ENCODE measurements around the gene GMDS. TPM values are rescaled to one million over a fixed set of nuclear protein-coding genes. Genes with fewer than 3 reads are reported as not detected.

GMDS gene
- total and polyA plus RNA-seq, 2 of the 13 experiments (the other 11 are each of a cell fraction or from before 2014, with no cell fraction given): 64.4 to 112 TPM

GRCh38 chr6:2249126-2249525 lies 3.7 kb upstream of the GMDS start:
- peaks cover 5% of the 10 kb centered on the region; the same call in 1 of the 2 replicates for H3K9me3 ChIP-seq (ENCODE audit: low read length)
- no peak overlapping the region for H3K9ac ChIP-seq (ENCODE audit: insufficient read depth, low read depth, low read length)
- H3K36me3 ChIP-seq (replicated peaks in 1 of 2; ENCODE audit: control insufficient read depth in 1 of 2, insufficient read depth in 2 of 2, low read length in 2 of 2): peaks cover 9 to 34% of the 10 kb centered on the region in 2 experiments
- no peak overlapping the region for H3K4me3 ChIP-seq (replicated peaks in 1 of 3; ENCODE audit: insufficient read depth in 1 of 3, low read depth in 2 of 3, low read length in 3 of 3)
- CTCF ChIA-PET (ENCODE audit: low intra/inter-chr PET ratio, low total read pairs): no interaction called here
- no peak overlapping the region for H2AFZ ChIP-seq (ENCODE audit: low read length)
- peaks cover 30% of the 10 kb centered on the region for H3K79me2 ChIP-seq (ENCODE audit: insufficient read depth, low read length)
- H4K20me1 ChIP-seq (ENCODE audit: insufficient read depth, low read length): no peaks in the 10 kb centered on the region
- no peak for FAIRE-seq
- in situ Hi-C loops (cut with HindIII; ENCODE audit: extremely low pct_ligation_motif_present, low pct_unique_long_range_greater_than_20kb): no loop called here
- 97% methylated on average over 7 of the region's 7 CpGs for WGBS (ENCODE audit: low lambda C conversion rate)
- TF ChIP-seq ZNF503 (CRISPR knock-in tag; IDR thresholded peaks at IDR 0.05): no peak
- TF ChIP-seq POGZ (CRISPR knock-in tag; IDR thresholded peaks at IDR 0.05): no peak
- no peak for TF ChIP-seq ZBTB34 (CRISPR knock-in tag; IDR thresholded peaks at IDR 0.05)
- TF ChIP-seq KLF6 (CRISPR knock-in tag; IDR thresholded peaks at IDR 0.05): no peak
- no peak for TF ChIP-seq THYN1 (CRISPR knock-in tag; IDR thresholded peaks at IDR 0.05; ENCODE audit: borderline replicate concordance, low read depth)
- TF ChIP-seq ATF7-NPFF (CRISPR knock-in tag; IDR thresholded peaks at IDR 0.05; ENCODE audit: low read depth): no peak
- TF ChIP-seq MTF2 (CRISPR knock-in tag; IDR thresholded peaks at IDR 0.05; ENCODE audit: borderline replicate concordance): no peak
- TF ChIP-seq MYC (CRISPR knock-in tag; IDR thresholded peaks at IDR 0.05; ENCODE audit: borderline replicate concordance): no peak
- no peak for ATAC-seq
- H3K4me2 ChIP-seq (ENCODE audit: low read depth, low read length): no peak overlapping the region
- POLR2A ChIA-PET: no interaction called here
- H3K4me1 ChIP-seq (ENCODE audit: insufficient read depth, low read length): peaks cover 30% of the 10 kb centered on the region
- H3K27ac ChIP-seq (ENCODE audit: extremely low read length, insufficient read depth, low read length): no peak overlapping the region
- no TSS peak for BruUV-seq (replicated peaks)
- no peak for DNase-seq (ENCODE audit: low spot score)
- no peaks in the 10 kb centered on the region; a peak in 1 of 5 replicates for H3K27me3 ChIP-seq (ENCODE audit: control insufficient read depth in 1 of 2, insufficient read depth in 2 of 2, low read length in 2 of 2)
- intact Hi-C loops (cut with micrococcal nuclease; ENCODE audit: unreplicated experiment): loop anchor here (5.0 kb wide), 1 partner anchor 103 kb away; no protein-coding TSS in a partner anchor
